HG03103 (cell line): Measurements from ENCODE around the gene MORC1.
"Not testable (repeated sequence)": the region's sequence is repeated elsewhere in the genome, so short reads cannot be mapped to it uniquely, and the experiment has no call there.

ENCODE experiments used
- ATAC-seq: cut with Tn5 transposase; IDR thresholded peaks from one replicate; pipeline ENCODE4 v1.9.1; 2021; ENCODE audit warnings: low read depth; ENCODE audit not compliant: unreplicated experiment

Gene MORC1

DNA sequence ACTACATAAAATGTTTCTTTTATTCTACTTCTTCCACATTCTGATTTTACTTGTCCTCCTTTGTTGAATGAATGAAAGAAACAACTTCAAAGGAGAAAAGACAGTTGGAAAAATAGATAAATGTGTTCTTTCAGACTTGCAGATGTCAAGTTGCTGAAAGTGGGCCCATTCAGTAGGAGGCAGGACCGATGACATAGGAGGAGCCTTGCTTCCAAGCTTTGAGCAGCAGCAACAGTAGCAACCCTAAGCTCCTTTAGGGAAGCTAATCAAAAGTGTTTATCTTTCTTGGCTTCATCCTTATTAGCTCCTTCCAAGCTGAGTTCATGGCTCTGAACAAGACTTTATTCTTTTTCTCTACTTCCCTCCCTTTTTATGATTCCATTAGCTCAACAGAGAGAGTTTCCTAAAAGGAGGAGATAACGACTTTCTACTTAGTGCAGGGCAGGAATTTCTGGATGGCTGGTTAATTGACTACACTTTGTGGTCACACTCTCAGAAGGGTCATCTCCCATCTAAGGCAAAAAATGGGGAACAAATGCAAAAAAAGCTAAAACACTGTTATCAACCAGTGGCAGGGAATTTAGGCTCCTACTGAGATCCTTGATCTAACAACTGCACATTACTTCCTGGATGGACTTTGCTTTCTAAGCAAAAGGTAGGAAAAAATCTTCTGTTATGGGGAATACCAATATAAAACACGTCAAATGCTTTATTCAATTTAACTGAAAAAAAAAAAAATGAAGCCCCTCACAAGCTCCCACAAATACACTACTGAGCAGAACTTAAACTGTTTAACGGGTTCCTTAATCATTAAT, 4.8 kb downstream of the MORC1 start:
- ATAC-seq, result no peak

DNA sequence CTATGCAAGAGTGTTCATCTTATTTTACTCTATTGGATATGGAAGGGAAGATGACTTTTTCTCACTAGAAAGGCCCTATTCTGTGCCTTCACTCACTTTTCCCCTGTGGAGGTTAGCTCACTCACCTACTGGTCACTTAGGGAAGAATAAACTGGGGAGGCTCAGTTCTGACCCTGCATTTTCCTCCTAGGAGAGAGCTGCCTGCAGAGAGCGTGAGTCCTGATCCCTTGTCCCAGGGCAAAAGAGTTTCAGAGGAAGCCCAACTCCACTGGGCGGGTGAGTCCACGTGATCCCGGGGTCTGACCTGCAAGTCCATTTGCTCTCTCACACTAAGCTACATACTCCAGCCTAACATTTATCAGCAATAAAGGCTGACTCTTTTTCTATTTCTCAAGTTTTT, 8.4 kb downstream of the MORC1 start:
- no peak for ATAC-seq

DNA sequence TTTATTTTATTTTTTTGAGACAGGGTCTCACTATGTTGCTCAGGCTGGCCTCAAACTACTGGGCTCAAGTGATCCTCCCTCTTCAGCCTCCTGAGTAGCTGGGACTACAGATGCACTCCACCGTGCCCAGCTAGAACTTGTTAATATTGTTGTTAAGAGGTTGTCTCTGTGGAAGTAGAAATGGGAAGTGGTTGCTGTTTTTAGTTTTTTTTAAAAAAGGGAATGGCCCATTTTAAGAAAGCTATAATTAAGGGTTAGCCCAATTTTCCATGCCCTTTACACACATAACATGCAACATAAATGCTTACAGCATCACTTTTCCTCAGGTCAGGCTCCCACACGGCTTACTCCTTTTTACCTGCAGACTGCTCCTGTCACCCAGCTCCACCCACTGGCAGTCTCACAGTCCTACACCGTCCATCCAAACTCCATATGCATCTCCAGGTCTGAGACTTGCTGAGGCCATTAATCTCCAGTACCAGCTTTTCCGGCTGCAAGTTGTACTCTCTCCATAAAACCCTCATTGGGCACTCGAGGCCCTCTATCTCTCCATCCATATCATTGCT, 19.8 kb downstream of the MORC1 start:
- peak; percentile 74 for ATAC-seq

DNA sequence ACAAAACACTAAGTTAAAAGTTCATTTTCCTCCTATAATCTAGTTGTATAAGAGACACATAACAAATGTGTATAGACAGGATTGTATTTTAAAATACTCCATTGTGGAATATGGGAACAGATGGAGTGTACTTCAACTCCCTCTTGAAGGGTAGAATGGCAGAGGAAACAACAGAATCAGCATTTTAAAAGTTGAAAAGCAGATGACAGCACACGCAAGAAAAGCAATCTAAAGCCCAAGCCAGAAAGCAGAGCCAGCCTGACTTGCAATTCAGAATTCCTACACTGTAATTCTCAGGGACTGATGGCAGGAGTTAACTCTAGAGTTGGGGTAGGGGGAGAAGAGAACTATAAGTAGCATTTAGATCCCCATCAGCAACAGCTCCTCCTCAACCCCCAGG, 22.8 kb downstream of the MORC1 start:
- no peak for ATAC-seq

DNA sequence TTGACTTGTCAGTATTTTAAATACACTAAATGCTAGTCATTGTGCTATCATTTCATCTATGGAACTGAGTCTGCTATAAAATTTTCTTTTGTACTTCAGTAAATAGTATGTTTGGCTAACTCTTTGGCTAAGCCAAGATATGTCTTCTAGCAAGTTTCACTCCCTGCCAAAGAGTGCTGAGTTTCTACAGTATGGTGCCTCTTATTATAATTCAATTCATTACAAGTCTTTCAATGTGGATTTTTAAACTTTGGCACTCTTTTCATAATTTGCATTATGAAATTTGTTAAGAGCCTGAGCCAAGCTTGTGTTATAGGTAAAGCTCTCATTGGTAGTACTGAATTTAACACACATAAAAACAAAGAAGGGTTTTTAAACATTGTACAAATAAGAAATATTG, 24.4 kb downstream of the MORC1 start:
- no peak for ATAC-seq

DNA sequence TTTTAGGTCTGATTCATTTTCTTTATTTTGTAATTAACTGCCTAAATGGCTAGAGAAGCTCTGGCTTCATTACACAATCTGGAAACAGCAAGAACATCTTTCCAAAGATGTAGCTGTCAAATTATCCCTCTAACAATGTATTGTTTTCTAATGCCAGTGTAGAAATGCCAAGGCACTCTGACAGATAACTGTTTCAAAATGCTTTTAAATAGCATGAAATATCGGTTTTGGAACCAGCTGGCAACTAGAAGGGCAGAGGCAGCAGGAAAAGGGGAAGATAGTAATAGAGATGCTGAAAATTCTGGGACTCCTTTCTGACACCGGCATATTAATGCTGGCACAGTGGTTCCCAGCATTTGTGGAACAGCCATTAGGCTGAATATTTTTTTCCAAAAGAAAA, 26.1 kb downstream of the MORC1 start:
- ATAC-seq, result no peak

DNA sequence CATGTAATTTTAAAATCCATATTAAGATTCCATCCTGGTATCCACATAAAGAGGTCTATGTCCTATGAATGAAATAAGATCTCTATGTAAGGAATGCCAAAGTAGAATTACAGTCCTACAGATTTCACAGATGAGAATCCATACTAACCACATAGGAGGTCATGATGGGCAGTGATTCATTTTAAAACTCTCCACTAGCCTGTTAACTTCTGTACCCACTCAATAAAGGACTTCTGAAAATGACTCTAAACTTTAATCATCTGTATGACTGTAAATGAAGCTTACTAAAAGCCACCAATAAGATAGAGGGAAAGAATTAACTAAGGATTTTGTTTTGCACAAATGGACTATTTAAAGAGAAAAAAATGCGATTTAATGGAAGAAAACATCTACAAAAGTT, 28.7 kb downstream of the MORC1 start:
- ATAC-seq, result no peak

DNA sequence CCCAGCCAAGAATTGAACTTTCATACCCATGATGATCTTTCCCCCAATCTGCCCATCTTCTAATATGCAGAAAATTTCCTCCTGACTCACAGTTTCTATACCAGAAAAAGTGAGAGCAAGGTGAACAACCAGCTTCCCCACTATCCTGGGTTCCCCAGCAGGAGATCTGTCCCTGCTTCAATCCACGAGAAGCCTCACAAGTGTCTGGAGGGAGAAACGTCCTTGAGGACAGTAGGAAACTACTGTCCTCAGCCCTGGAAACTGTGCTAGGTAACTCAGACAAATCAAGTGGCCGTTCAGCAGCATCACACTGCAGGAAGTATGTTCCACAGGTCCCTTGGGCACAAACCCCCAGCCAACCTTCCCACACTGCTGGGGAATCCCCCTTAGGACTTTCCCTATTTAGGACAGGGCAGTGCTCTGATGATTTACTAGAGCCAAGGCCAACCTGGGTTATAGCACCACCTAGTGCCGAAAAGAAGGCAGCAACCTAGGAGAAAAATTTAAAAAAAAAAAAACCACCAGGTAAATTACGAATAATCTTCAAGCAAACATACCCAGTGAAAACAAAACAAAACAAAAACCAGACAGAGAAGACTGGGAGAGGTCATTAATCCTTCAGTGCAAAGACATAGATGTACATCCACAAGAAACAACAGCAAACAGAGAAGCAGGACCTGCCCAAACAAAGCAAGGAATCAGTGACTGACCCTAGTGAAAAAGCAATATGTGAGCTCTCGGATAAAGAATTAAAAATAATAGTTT, 36.0 kb downstream of the MORC1 start:
- ATAC-seq, result peak; percentile 92

DNA sequence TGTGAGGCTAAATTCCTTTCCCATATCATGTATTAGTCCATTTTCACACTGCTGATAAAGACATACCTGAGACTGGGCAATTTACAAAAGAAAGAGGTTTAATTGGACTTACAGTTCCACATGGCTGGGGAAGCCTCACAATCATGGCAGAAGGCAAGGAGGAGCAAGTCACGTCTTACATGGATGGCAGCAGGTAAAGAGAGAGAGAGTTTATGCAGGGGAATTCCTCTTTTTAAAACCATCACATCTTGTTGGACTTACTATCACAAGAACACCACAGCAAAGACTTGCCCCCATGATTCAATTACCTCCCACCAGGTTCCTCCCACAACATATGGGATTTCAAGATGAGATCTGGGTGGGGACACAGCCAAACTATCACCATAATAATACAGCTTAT, 37.8 kb downstream of the MORC1 start:
- not testable (repeated sequence) for ATAC-seq

DNA sequence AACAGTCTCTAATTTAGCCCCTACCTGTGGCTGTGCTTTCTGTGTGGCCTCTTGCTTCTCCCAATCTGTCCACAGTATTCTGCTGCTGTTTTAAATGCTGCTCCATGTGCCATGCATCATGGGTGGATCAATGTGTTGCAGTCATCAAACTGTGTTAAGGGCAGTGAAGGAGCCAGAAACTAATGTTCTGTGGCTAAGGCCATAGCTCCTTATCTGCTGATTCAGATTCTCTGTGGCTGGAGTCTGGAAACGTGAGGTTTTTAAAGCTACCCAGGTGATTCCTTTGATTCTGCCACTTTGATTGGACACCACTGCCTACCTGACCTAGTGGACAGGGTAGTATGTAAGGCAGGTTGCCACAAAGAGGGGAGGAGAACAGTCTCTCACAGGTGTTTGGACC, 44.8 kb downstream of the MORC1 start:
- no peak for ATAC-seq

DNA sequence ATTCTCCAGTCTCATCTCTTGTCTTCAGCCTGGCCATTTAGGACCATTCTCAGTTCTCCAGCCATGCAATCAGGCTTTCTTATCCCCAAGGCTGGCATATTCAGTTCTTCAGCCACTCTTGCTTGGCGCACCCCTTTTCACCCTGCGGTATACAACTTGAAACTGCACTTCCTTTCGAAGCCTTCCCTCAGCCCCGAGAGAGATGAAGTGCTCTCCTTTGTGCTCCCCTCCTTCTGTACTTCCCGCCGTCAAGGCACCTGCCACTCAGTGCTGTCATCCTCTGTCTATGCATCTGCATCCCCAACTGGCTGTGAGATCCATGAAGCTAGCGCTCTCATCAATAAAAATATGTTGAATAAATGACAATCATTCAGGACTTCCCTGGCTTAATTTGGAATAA, 45.7 kb downstream of the MORC1 start:
- ATAC-seq, result peak; percentile 85

DNA sequence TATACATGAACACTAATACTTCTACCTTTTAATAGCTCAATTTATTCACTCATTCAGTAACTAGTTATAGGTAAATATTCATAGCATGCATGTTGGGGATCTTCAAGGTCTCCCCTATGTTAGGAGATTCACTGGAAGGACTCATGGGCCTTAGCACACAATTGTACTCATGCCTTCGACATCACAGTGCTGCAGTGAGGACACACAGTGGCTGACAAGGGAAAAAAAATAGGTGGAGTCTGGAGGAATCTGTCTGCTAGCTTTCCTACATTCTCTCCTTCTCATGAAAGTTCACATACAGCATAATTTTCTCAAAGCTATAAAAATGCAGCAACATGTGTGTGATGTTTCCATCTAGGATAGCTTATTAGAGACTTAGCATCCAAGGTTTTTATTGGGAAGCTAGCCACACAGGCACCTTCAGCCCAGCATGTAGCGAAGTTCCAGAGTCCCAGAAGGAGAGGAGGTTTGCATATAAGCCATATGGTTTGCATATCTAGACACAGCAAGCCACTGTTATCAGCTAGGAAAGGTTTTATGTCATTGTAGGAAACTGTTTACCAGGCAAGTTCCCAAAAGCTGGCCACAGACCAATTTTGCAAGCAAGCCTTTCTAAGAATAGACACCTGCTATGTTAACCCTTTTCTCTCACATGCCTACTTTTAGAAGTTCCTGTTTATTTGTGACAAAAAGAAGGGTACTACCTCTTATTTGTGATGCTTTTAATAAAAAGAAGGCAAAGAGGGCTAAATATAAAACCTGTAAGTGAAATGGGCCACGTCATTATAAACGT, 46.4 kb downstream of the MORC1 start:
- peak; percentile 51 for ATAC-seq

DNA sequence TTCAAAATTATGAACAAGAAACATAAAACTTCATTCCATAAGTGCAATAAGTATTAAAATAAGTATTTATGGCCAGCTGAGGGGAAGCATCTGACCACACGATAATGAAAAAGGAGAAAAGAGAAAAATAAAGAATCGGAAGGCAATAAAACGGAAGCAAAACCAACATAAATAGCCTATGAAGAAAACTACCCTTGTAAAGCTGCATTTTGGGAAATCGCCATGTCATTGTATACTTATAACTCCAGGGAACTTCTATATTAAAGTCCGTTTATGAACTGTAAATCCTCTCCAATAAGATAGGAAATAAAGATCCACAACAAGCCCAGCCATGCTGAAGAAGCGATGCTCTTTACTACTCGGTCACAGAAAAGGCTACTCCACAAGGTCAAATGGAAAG, 47.7 kb downstream of the MORC1 start:
- ATAC-seq, result no peak

DNA sequence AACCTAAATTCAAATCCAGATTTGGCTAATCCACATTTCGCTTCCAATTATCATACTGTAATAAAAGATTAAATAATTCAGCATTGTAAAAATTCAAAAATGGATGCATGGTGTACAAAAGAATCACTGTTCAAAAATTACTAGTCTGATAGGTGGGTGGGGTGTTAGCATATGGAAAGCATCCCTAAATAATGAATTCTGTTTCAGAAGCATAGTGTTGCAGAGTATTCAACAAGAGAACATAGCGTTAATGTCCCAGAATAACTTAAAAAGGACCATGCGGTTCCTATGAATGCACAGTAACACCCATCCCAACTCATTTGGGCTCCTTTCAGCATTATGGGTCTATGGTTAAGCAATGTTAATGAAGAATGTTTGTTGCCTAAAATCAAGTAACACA, 51.1 kb downstream of the MORC1 start:
- ATAC-seq, result no peak

DNA sequence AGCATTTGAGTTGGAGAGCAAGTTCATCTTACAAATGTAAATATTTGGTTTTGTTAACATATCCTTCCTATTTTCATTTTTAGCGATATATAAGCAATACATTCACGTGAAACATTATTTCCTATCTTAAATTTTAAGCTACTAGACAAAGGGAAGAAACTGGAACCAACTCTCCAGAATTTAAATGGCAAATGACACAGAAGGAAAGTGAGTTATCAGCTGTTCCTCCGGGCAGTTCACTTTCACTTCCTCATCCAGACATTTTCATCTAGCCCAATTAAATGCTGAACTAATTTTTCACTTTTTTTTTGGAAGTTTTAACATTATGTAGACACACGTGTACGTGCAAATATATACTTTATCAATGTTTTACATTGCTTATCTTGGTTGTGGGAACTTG, 58.7 kb downstream of the MORC1 start:
- peak; percentile 90 for ATAC-seq

DNA sequence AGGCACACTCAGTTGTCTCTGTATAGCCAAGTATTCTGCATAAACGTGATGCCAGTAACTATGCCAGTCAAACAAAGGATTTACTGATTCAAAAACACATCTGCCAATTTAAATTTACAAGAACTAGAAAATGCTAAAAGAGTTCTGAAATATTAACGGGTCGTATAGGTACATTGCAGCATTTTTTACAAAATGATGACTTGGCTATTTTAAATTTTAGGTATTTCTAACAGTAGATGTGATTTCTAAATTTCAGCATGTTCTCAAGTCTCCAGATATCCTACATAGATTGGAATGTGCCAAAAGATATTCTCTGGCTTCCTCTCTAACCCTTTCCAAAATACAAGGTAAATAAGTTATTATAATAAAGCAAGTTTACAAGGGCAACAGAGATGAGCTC, 60.3 kb downstream of the MORC1 start:
- ATAC-seq, result no peak

DNA sequence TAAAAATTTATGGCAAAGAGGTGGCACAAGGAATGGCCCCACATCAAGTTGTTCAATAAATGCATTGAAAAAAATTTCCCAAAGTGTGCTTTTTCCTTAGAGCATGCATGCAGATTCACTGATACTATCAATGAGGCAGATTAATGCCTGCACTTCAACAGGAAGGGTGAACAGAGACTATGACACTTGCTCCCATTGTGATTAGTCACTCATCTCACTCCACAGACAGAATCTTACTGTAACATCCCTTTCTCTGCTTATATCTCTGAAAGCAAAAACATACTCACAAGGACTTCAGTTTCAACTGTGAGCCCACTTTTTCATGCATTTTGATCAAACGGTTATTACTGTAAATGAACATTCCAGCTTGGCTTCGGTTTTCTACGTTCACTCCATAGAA, 60.9 kb downstream of the MORC1 start:
- ATAC-seq, result no peak

DNA sequence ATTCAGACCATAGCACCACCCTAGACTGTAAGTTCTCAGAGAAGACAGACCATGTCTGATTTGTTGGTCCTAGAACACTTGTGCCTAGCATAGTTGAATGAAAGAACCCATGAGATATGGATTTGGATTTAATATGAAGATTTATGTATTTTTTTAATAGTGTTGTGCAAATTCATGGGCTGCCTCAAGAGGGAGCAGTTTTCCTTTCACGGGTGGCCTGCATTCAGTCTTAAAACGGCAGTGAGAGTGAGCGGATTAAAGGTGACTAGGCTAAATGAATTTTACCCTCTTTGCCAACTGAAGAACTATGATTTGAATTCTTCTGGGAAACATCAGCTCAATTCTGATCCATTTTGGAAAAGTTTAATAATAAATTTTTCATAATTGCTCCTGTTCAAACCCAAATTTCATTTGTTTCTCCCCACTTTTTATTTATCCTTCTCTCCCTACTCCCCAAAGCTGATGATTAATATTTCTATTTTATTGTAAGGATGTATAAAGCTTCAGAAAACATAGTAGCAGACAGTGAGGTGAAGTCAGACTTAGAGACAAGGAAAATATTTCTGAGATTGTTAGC, 67.3 kb downstream of the MORC1 start:
- ATAC-seq, result peak; percentile 75

DNA sequence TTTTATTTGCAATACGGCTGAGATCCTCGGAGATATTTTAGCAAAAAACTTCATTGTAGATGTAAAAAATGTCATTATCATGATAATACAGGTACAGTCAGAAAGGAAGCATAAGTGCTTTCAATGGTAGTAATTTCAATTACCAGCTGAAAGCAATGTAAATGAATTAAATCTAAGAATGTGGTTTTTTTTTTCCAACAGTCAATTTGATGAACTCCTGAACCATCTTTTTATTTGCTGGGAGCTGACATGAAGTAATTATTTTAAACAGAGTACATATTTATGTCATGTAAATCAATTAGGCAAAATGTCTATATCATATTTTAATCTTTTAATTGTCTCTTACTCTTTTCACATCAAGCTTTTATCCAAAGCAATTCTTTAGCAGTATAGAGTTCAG, 70.6 kb downstream of the MORC1 start:
- ATAC-seq, result no peak

DNA sequence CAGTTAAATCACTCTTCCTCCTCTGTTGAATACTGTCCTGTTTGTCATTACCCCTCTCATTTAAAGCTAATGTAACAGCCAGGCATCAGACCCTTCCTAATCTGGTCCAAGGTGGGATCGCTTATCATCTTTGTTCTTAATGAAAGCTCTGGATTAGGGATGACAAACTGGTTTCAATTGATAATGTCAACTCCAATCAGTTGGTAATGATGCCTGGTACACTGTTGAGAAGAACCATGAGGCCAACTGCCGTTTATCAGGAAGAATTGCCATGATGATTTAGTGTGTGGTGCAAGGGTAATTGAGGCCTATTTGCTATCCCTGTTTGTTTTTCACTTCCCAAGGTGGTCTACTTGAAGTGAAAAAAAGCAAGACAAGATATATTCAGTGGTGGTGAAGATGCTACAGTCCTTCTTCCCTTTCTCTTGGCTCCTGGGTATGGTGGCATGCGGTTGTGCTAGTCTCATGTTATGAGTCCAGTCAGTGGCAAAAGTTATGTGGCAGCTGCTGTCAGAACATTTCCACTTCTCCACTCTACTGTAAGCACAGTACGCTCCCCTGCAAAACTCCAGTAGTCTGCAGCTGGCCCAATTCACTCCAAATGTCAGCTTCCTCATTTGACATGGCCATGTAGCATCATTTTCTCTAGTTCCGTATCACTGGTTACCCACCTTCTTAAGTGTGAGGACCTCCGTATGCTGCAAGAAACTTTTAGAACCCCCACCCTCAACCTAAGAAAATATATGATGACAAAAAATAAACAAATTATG, 72.5 kb downstream of the MORC1 start:
- no peak for ATAC-seq
